B cell (primary cell): ENCODE data around the gene KRTAP15-1. TPM values are rescaled to one million over a fixed set of nuclear protein-coding genes. Genes with fewer than 3 reads are reported as not detected.

Source experiments
- ATAC-seq: fragments of 200-7000 bp; cut with Tn5 transposase; one replicate; pipeline ENCODE4 v1.10.0; 2021; ENCODE audit warnings: low read depth, mild to moderate bottlenecking, moderate number of reproducible peaks, moderate library complexity
- CTCF ChIA-PET: fragments of 350-600 bp; sonication (Branson Sonifier 250); formaldehyde crosslinking; loops from one replicate; lab custom pipeline; 2021; ENCODE audit warnings: antibody characterized with exemption, inconsistent platforms; lab: Charles Lee
- POLR2A ChIA-PET: fragments of 350-600 bp; sonication (Branson Sonifier 250); formaldehyde crosslinking; loops from one replicate; lab custom pipeline; 2021; ENCODE audit warnings: antibody characterized with exemption; lab: Charles Lee
- DNase-seq: peaks from one replicate; pipeline ENCODE4 v3.0.0; 2013
- H2AFZ ChIP-seq: 2 replicates; pipeline ENCODE4 v1.6.1; 2012; ENCODE audit warnings: mild to moderate bottlenecking, low read depth, low read length; ENCODE audit not compliant: insufficient read depth, poor library complexity, severe bottlenecking
- H3K27ac ChIP-seq, 2 donors: 1 replicate in 1 of 2; 2 replicates in 1 of 2; pipeline ENCODE4 v1.5.1; 2012 to 2013; ENCODE audit warnings: low read length in 2 of 2, mild to moderate bottlenecking in 2 of 2, moderate library complexity in 1 of 2
- H3K27me3 ChIP-seq, 4 experiments: fragments of 200-600 bp in 1 of 4; sonication (generic) in 1 of 4; replicated peaks in 1 of 4; 1 replicate in 2 of 4; 2 replicates in 2 of 4; pipeline versions ENCODE4 v1.6.1 to v1.7.0; 2013 to 2016; ENCODE audit warnings: low read length in 3 of 4, mild to moderate bottlenecking in 2 of 4, mixed read lengths in 1 of 4, moderate library complexity in 1 of 4; ENCODE audit not compliant: insufficient read depth in 4 of 4, control insufficient read depth in 3 of 4; ENCODE audit errors: control extremely low read depth in 1 of 4
- H3K36me3 ChIP-seq, 2 experiments: replicated peaks in 1 of 2; 1 replicate in 1 of 2; 2 replicates in 1 of 2; pipeline versions ENCODE4 v1.6.1 to v1.7.1; 2013; ENCODE audit warnings: low read length in 1 of 2; ENCODE audit not compliant: insufficient read depth in 2 of 2, control insufficient read depth in 1 of 2; ENCODE audit errors: control extremely low read depth in 1 of 2, extremely low read depth in 1 of 2
- H3K4me1 ChIP-seq, 2 donors: fragments of 200-600 bp in 1 of 2; sonication (generic) in 1 of 2; 1 replicate in 1 of 2; 2 replicates in 1 of 2; pipeline versions ENCODE4 v1.5.1 to v1.6.1; 2013 to 2017; ENCODE audit warnings: low read length in 2 of 2; ENCODE audit not compliant: control insufficient read depth in 2 of 2, insufficient read depth in 2 of 2
- H3K4me2 ChIP-seq: replicated peaks from 2 replicates; pipeline ENCODE3; 2012; ENCODE audit warnings: mild to moderate bottlenecking, low read depth, low read length; ENCODE audit not compliant: poor library complexity, severe bottlenecking
- H3K4me3 ChIP-seq, 5 experiments: fragments of 200-600 bp in 1 of 5; sonication (generic) in 1 of 5; 1 replicate in 3 of 5; 2 replicates in 2 of 5; pipeline versions ENCODE4 v1.5.1 to v1.7.0; 2011 to 2016; ENCODE audit warnings: low read length in 4 of 5, mild to moderate bottlenecking in 4 of 5, low read depth in 2 of 5, control low read depth in 1 of 5, moderate library complexity in 1 of 5; ENCODE audit not compliant: insufficient read depth in 1 of 5; ENCODE audit errors: control extremely low read depth in 1 of 5, extremely low read depth in 1 of 5
- H3K79me2 ChIP-seq: fragments of 200-600 bp; sonication (generic); one replicate; pipeline ENCODE4 v1.6.0; 2016; ENCODE audit warnings: low read length; ENCODE audit not compliant: control insufficient read depth, insufficient read depth
- H3K9ac ChIP-seq: fragments of 200-600 bp; sonication (generic); 2 replicates; pipeline ENCODE4 v1.6.1; 2017; ENCODE audit warnings: mild to moderate bottlenecking, low read length, moderate library complexity
- H3K9me3 ChIP-seq, 3 donors: one replicate each; pipeline versions ENCODE4 v1.6.1 to v1.7.1; 2013; ENCODE audit warnings: low read length in 2 of 3; ENCODE audit not compliant: control insufficient read depth in 2 of 3, insufficient read depth in 1 of 3; ENCODE audit errors: control extremely low read depth in 1 of 3
- H4K20me1 ChIP-seq: 2 replicates; pipeline ENCODE4 v1.6.0; 2012; ENCODE audit warnings: mild to moderate bottlenecking, low read length; ENCODE audit not compliant: insufficient read depth, control insufficient read depth, poor library complexity, severe bottlenecking
- H3K27ac Mint-ChIP-seq: one replicate; pipeline ENCODE4 v1.8.0; 2021; ENCODE audit warnings: mixed read lengths
- H3K27me3 Mint-ChIP-seq: one replicate; pipeline ENCODE4 v1.8.0; 2021; ENCODE audit warnings: mixed read lengths
- H3K4me1 Mint-ChIP-seq: one replicate; pipeline ENCODE4 v1.8.0; 2021; ENCODE audit warnings: mixed read lengths
- H3K4me3 Mint-ChIP-seq: one replicate; pipeline ENCODE4 v1.8.0; 2021; ENCODE audit warnings: mixed read lengths
- H3K9me3 Mint-ChIP-seq: one replicate; pipeline ENCODE4 v1.8.0; 2022; ENCODE audit warnings: mixed read lengths; ENCODE audit not compliant: insufficient read depth
- CTCF ChIP-seq: fragments of 200-600 bp; IDR thresholded peaks from one replicate; pipeline ENCODE4 v1.8.0; 2022; ENCODE audit warnings: antibody characterized with exemption, mild to moderate bottlenecking
- EZH2 ChIP-seq: IDR thresholded peaks from 2 replicates; pipeline ENCODE4 v1.6.1; 2012; ENCODE audit warnings: borderline replicate concordance, low read depth, mild to moderate bottlenecking, moderate library complexity, low read length; ENCODE audit not compliant: insufficient read depth, poor library complexity, severe bottlenecking
- WGBS: methylation state at CpG from one replicate; pipeline ENCODE4 v1.1.5; 2013; ENCODE audit warnings: missing lambda C conversion rate; ENCODE audit not compliant: insufficient coverage; 5-methylcytosine and 5-hydroxymethylcytosine counted together
- intact Hi-C: fragments of 100-400 bp; cut with micrococcal nuclease; formaldehyde crosslinking; loops from one replicate; pipeline ENCODE4 v1.10.0; 2022
- polyA plus RNA-seq: library from polyadenylated mRNA; depleted of rRNA; stranded (reverse); fragments of >200 nt; gene quantifications from 2 replicates; pipeline ENCODE4 v1.2.3, GENCODE V29; 2012
- total RNA-seq, 2 donors: library from RNA; stranded (reverse); fragments of 120-200 nt in 1 of 2; gene quantifications; 1 replicate in 1 of 2; 2 replicates in 1 of 2; pipeline versions ENCODE4 v1.2.3 to v1.2.4, GENCODE V29; 2013 to 2022

KRTAP15-1 gene
- total and polyA plus RNA-seq, 2 donors (not counting 1 experiment from before 2014, with no cell fraction given), result not detected

GRCh38 chr21:30437010-30437565, 3.0 kb upstream of the KRTAP15-1 start:
- no peak overlapping the region for H3K4me3 ChIP-seq
- no CpG with 5 or more reads among the region's 3 CpGs for WGBS

GRCh38 chr21:30443226-30443625, 3.2 kb downstream of the KRTAP15-1 start:
- TF ChIP-seq EZH2 (no peak), CTCF (no peak)
- POLR2A ChIA-PET, result no interaction called here
- ATAC-seq (no peak), DNase-seq (no peak)
- Histone ChIP-seq H2AFZ (no peak overlapping the region), H3K9ac (no peak overlapping the region), H3K79me2 (no peaks in the 10 kb centered on the region), H4K20me1 (no peaks in the 10 kb centered on the region), H3K36me3 (no peaks in the 10 kb centered on the region), H3K27me3 (no peaks in the 10 kb centered on the region), H3K27ac (no peak overlapping the region), H3K9me3 (no peaks in the 10 kb centered on the region), H3K4me1 (no peaks in the 10 kb centered on the region), H3K4me3 (no peak overlapping the region), H3K4me2 (no peak overlapping the region)
- Mint-ChIP-seq H3K4me3 (no peak overlapping the region), H3K27ac (no peak overlapping the region), H3K9me3 (peaks cover 2% of the 10 kb centered on the region), H3K27me3 (no peaks in the 10 kb centered on the region), H3K4me1 (no peaks in the 10 kb centered on the region)
- CTCF ChIA-PET, result no interaction called here
- intact Hi-C loops, result no loop called here

More at GRCh38 chr21:30437010-30437565, 3.0 kb upstream of the KRTAP15-1 start:
- Histone ChIP-seq H3K27me3 (no peaks in the 10 kb centered on the region), H3K4me2 (no peak overlapping the region), H3K79me2 (no peaks in the 10 kb centered on the region), H3K4me1 (no peaks in the 10 kb centered on the region), H3K36me3 (no peaks in the 10 kb centered on the region), H4K20me1 (no peaks in the 10 kb centered on the region), H3K9me3 (peaks cover 0 to 3% (median 0%) of the 10 kb centered on the region in 3 donors), H2AFZ (no peak overlapping the region), H3K27ac (no peak overlapping the region), H3K9ac (no peak overlapping the region)
- DNase-seq (no peak), ATAC-seq (no peak)
- no peaks in the 10 kb centered on the region for H3K9me3 Mint-ChIP-seq
- H3K27me3 Mint-ChIP-seq, result no peaks in the 10 kb centered on the region
- H3K27ac Mint-ChIP-seq, result no peak overlapping the region
- POLR2A ChIA-PET, result no interaction called here
- CTCF ChIA-PET, result no interaction called here
- H3K4me3 Mint-ChIP-seq, result no peak overlapping the region
- no peaks in the 10 kb centered on the region for H3K4me1 Mint-ChIP-seq
- intact Hi-C loops, result no loop called here
- TF ChIP-seq CTCF, result no peak
- no peak for TF ChIP-seq EZH2
